Neural cell (in vitro differentiated cells): ENCODE measurements around the gene FHL1. TPM values are rescaled to one million over a fixed set of nuclear protein-coding genes. Genes with fewer than 3 reads are reported as not detected.

ENCODE experiments used
- H2AFZ ChIP-seq: fragments of 200-600, 300-800 bp; sonication (generic), shearing (Covaris generic); 2 replicates; pipeline ENCODE4 v1.6.0; 2014; ENCODE audit warnings: low read depth, mild to moderate bottlenecking, antibody characterized with exemption, low read length, moderate library complexity
- H3F3A ChIP-seq: fragments of 200-600 bp; shearing (Covaris generic); 2 replicates; pipeline ENCODE4 v1.6.1; 2016; ENCODE audit warnings: mild to moderate bottlenecking, moderate library complexity, mixed read lengths, antibody characterized with exemption, low read length; ENCODE audit not compliant: insufficient read depth, poor library complexity, severe bottlenecking
- H3K27ac ChIP-seq: fragments of 200-600, 300-800 bp; sonication (generic), shearing (Covaris generic); 2 replicates; pipeline ENCODE4 v1.5.1; 2014; ENCODE audit warnings: mild to moderate bottlenecking, low read length, moderate library complexity
- H3K27me3 ChIP-seq: fragments of 300-800, 200-600 bp; sonication (generic), shearing (Covaris generic); 2 replicates; pipeline ENCODE4 v1.6.0; 2014; ENCODE audit warnings: mild to moderate bottlenecking, low read depth, low read length, moderate library complexity; ENCODE audit not compliant: insufficient read depth
- H3K36me3 ChIP-seq: fragments of 300-800, 200-600 bp; sonication (generic), shearing (Covaris generic); 2 replicates; pipeline ENCODE4 v1.5.1; 2014; ENCODE audit warnings: mild to moderate bottlenecking, antibody characterized with exemption, low read length, moderate library complexity; ENCODE audit not compliant: insufficient read depth
- H3K4me2 ChIP-seq: fragments of 300-800, 200-600 bp; sonication (generic), shearing (Covaris generic); 2 replicates; pipeline ENCODE4 v1.6.0; 2014; ENCODE audit warnings: mild to moderate bottlenecking, low read length
- H3K4me3 ChIP-seq: fragments of 300-800, 200-600 bp; sonication (generic), shearing (Covaris generic); 2 replicates; pipeline ENCODE4 v1.5.1; 2014; ENCODE audit warnings: mild to moderate bottlenecking, low read length, moderate library complexity
- H3K79me2 ChIP-seq: fragments of 200-600 bp; shearing (Covaris generic); replicated peaks from 2 replicates; pipeline ENCODE4 v1.6.0; 2014; ENCODE audit warnings: mild to moderate bottlenecking, low read length, moderate library complexity; ENCODE audit not compliant: insufficient read depth
- H3K9ac ChIP-seq: fragments of 300-800, 200-600 bp; sonication (generic), shearing (Covaris generic); 2 replicates; pipeline ENCODE4 v1.6.1; 2016; ENCODE audit warnings: mild to moderate bottlenecking, low read length, mixed read lengths
- H3K9me2 ChIP-seq: fragments of 200-600 bp; shearing (Covaris generic); 2 replicates; pipeline ENCODE4 v1.6.1; 2016; ENCODE audit warnings: mild to moderate bottlenecking, low read length, mixed read lengths; ENCODE audit not compliant: insufficient read depth
- H3K9me3 ChIP-seq: fragments of 200-600, 300-800 bp; sonication (generic), shearing (Covaris generic); 2 replicates; pipeline ENCODE4 v1.6.1; 2016; ENCODE audit warnings: mild to moderate bottlenecking, mixed run types, low read length, moderate library complexity, mixed read lengths
- H4K20me1 ChIP-seq: fragments of 200-600 bp; shearing (Covaris generic); 2 replicates; pipeline ENCODE4 v1.6.1; 2016; ENCODE audit warnings: mild to moderate bottlenecking, mixed run types; ENCODE audit not compliant: insufficient read depth
- EP300 ChIP-seq: fragments of 450-650 bp; conservative IDR thresholded peaks from 2 replicates; pipeline ENCODE4 v1.6.1; 2014; ENCODE audit warnings: antibody characterized with exemption, mild to moderate bottlenecking, moderate library complexity; ENCODE audit not compliant: poor library complexity, severe bottlenecking
- EZH2 ChIP-seq: fragments of 200-600, 300-800 bp; shearing (Covaris generic), sonication (generic); IDR thresholded peaks from 2 replicates; pipeline ENCODE4 v1.6.1; 2014; ENCODE audit warnings: antibody characterized with exemption, low read length, borderline replicate concordance, mild to moderate bottlenecking; ENCODE audit not compliant: insufficient read depth, poor library complexity, severe bottlenecking
- MXI1 ChIP-seq: fragments of 450-650 bp; conservative IDR thresholded peaks from 2 replicates; pipeline ENCODE4 v1.6.1; 2014; ENCODE audit warnings: antibody characterized with exemption, mild to moderate bottlenecking; ENCODE audit not compliant: poor library complexity, severe bottlenecking
- POLR2AphosphoS5 ChIP-seq: IDR thresholded peaks from 2 replicates; pipeline ENCODE4 v1.6.1; 2012
- RAD21 ChIP-seq: fragments of 450-650 bp; conservative IDR thresholded peaks from 2 replicates; pipeline ENCODE4 v1.6.1; 2014; ENCODE audit warnings: antibody characterized with exemption, mild to moderate bottlenecking, moderate library complexity
- SMC3 ChIP-seq: fragments of 450-650 bp; conservative IDR thresholded peaks from 2 replicates; pipeline ENCODE4 v1.6.1; 2014; ENCODE audit warnings: antibody characterized with exemption, mild to moderate bottlenecking, moderate library complexity; ENCODE audit not compliant: poor library complexity
- TAF1 ChIP-seq: IDR thresholded peaks from 2 replicates; pipeline ENCODE4 v1.6.1; 2012; ENCODE audit warnings: low read depth
- polyA plus RNA-seq: library from polyadenylated mRNA; depleted of rRNA; stranded (reverse); fragments of >200 nt; gene quantifications from 2 replicates; pipeline ENCODE4 v1.2.3, GENCODE V29; 2014
- TF ChIP-seq, protein P1 (sequence below): fragments of 450-650 bp; IDR thresholded peaks from 2 replicates; pipeline ENCODE4 v1.5.1; 2014; ENCODE audit warnings: antibody characterized with exemption, mild to moderate bottlenecking, moderate library complexity; ENCODE audit not compliant: poor library complexity, severe bottlenecking
- TF ChIP-seq, protein P2 (sequence below): IDR thresholded peaks from 2 replicates; pipeline ENCODE4 v1.6.1; 2012; ENCODE audit warnings: borderline replicate concordance

The FHL1 gene
- polyA plus RNA-seq, 1 donor from 2014 or later: 235 TPM

DNA sequence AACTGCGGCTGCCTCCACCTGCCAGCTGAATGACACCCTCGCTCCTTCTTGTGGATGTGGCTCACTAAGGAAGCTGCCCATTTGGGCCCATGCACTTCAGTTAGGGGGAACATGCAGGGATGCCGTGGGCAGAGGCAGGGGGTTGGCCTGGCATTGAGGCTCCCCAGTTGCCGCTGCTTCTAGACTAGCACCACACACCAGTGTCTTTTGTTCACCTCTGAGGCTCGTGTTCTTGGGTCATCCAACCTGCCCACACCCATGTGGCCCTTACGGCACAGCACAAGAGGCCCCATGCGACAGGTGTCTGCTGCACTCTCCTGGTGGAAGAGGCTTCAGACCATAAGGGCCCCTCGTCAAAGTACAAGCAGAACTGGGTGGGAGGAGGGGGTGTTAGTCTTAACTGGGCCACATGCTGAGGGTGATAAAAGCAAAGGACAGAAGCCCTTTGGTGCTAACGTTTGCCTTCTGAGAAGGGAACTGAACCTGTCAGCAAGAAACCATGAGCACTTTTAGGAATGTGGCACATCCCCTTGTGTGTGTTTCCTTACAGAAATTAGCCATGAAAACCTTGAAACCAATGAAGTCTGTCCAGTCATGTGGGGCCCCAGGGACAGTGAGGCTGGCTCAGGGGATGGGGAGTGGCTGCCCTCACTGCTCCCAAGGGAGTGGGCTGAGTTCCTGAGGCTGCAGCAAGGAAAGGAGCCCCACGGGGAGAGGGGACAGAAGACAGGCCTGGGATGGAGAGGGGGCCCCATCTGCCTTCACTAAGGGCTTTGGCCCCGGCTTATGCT lies 64.6 kb downstream of the FHL1 start:
- Histone ChIP-seq H3K36me3 (no peaks in the 10 kb centered on the region), H2AFZ (no peak overlapping the region), H3K27ac (no peak overlapping the region), H3K9ac (no peak overlapping the region), H3K4me2 (no peak overlapping the region), H3K79me2 (no peaks in the 10 kb centered on the region), H3K9me3 (no peaks in the 10 kb centered on the region), H3K9me2 (no peaks in the 10 kb centered on the region), H4K20me1 (no peaks in the 10 kb centered on the region), H3F3A (no peaks in the 10 kb centered on the region), H3K27me3 (no peaks in the 10 kb centered on the region), H3K4me3 (no peak overlapping the region)
- TF ChIP-seq RAD21 (no peak), TAF1 (no peak), EP300 (no peak), SMC3 (no peak), MXI1 (no peak), POLR2AphosphoS5 (no peak)
- TF ChIP-seq, protein P1, sequence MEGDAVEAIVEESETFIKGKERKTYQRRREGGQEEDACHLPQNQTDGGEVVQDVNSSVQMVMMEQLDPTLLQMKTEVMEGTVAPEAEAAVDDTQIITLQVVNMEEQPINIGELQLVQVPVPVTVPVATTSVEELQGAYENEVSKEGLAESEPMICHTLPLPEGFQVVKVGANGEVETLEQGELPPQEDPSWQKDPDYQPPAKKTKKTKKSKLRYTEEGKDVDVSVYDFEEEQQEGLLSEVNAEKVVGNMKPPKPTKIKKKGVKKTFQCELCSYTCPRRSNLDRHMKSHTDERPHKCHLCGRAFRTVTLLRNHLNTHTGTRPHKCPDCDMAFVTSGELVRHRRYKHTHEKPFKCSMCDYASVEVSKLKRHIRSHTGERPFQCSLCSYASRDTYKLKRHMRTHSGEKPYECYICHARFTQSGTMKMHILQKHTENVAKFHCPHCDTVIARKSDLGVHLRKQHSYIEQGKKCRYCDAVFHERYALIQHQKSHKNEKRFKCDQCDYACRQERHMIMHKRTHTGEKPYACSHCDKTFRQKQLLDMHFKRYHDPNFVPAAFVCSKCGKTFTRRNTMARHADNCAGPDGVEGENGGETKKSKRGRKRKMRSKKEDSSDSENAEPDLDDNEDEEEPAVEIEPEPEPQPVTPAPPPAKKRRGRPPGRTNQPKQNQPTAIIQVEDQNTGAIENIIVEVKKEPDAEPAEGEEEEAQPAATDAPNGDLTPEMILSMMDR: no peak
- TF ChIP-seq, protein P2, sequence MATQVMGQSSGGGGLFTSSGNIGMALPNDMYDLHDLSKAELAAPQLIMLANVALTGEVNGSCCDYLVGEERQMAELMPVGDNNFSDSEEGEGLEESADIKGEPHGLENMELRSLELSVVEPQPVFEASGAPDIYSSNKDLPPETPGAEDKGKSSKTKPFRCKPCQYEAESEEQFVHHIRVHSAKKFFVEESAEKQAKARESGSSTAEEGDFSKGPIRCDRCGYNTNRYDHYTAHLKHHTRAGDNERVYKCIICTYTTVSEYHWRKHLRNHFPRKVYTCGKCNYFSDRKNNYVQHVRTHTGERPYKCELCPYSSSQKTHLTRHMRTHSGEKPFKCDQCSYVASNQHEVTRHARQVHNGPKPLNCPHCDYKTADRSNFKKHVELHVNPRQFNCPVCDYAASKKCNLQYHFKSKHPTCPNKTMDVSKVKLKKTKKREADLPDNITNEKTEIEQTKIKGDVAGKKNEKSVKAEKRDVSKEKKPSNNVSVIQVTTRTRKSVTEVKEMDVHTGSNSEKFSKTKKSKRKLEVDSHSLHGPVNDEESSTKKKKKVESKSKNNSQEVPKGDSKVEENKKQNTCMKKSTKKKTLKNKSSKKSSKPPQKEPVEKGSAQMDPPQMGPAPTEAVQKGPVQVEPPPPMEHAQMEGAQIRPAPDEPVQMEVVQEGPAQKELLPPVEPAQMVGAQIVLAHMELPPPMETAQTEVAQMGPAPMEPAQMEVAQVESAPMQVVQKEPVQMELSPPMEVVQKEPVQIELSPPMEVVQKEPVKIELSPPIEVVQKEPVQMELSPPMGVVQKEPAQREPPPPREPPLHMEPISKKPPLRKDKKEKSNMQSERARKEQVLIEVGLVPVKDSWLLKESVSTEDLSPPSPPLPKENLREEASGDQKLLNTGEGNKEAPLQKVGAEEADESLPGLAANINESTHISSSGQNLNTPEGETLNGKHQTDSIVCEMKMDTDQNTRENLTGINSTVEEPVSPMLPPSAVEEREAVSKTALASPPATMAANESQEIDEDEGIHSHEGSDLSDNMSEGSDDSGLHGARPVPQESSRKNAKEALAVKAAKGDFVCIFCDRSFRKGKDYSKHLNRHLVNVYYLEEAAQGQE: no peak

DNA sequence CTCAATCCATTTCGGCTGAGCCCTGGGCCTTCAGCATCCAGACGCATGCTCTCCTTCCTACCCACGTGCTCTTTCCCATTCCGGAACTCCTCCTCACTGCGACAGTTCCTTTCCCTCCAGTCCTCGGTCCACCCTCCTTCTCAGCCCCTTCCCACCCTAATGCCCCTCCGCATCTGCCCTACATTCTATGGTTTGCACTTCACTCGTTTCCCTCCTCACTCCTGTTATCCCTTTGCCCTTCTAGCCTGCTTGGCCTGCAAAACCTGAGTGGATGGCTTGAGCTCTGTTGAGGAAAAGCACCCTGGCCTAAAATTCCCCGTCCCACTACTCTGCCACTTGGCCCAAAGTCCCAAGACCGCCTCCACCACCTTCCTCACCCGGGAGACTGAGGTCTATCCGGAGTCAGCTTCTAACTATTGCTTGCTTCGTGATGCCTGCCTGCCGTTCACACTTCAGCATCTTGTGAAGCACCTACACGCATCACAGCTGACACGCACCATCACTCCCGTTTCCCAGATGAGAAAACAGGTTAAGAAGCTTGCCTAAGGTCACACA lies 65.3 kb downstream of the FHL1 start:
- no peak overlapping the region for H2AFZ ChIP-seq
- H3F3A ChIP-seq: no peaks in the 10 kb centered on the region
- H3K9me2 ChIP-seq: no peaks in the 10 kb centered on the region
- no peaks in the 10 kb centered on the region for H3K36me3 ChIP-seq
- no peaks in the 10 kb centered on the region for H3K9me3 ChIP-seq
- no peak overlapping the region for H3K27ac ChIP-seq
- TF ChIP-seq EZH2 (no peak), EP300 (no peak), POLR2AphosphoS5 (no peak), MXI1 (no peak), TAF1 (no peak), SMC3 (no peak), RAD21 (no peak)
- TF ChIP-seq, protein P2: no peak
- TF ChIP-seq, protein P1: no peak
- no peak overlapping the region for H3K4me3 ChIP-seq
- H3K27me3 ChIP-seq: no peaks in the 10 kb centered on the region
- no peak overlapping the region for H3K4me2 ChIP-seq
- no peak overlapping the region for H3K9ac ChIP-seq
- H4K20me1 ChIP-seq: no peaks in the 10 kb centered on the region
- H3K79me2 ChIP-seq: no peaks in the 10 kb centered on the region
